H1 (cell line): ENCODE results near the gene PTPN13. TPM values are rescaled to one million over a fixed set of nuclear protein-coding genes. Genes with fewer than 3 reads are reported as not detected.

Experiments
- CTCF ChIA-PET: fragments of 300-600 bp; sonication (Branson Sonifier 250); formaldehyde crosslinking; loops from one replicate; lab custom pipeline; 2021; ENCODE audit not compliant: partially characterized antibody; lab: Charles Lee
- POLR2A ChIA-PET: fragments of 300-600 bp; sonication (Branson Sonifier 250); formaldehyde crosslinking; loops from one replicate; lab custom pipeline; 2021; ENCODE audit warnings: inconsistent platforms; ENCODE audit not compliant: partially characterized antibody; lab: Charles Lee
- DNase-seq, 2 experiments: peaks; one replicate each; pipeline versions ENCODE4 v3.0.0 to v3.0.0-alpha.2; 2010 to 2022; ENCODE audit warnings: low spot score in 2 of 2, low read depth in 1 of 2, mixed read lengths in 1 of 2
- FAIRE-seq: peaks from 2 replicates; lab custom pipeline; 2011; peaks lifted over from hg19 to GRCh38; lab: Jason Lieb, UNC
- H2AFZ ChIP-seq: 2 replicates; pipeline ENCODE4 v1.8.1; 2012; ENCODE audit warnings: low read length, inconsistent platforms
- H2AK5ac ChIP-seq: 2 replicates; pipeline ENCODE4 v1.6.1; 2013; ENCODE audit warnings: low read depth, low read length
- H2BK120ac ChIP-seq: replicated peaks from 2 replicates; pipeline ENCODE3; 2013; ENCODE audit warnings: low read depth, low read length, inconsistent platforms
- H2BK12ac ChIP-seq: 2 replicates; pipeline ENCODE4 v1.6.1; 2013; ENCODE audit warnings: low read depth, low read length
- H2BK15ac ChIP-seq: 2 replicates; pipeline ENCODE4 v1.6.1; 2013; ENCODE audit warnings: low read length
- H2BK20ac ChIP-seq: 2 replicates; pipeline ENCODE4 v1.6.1; 2013; ENCODE audit warnings: low read length
- H2BK5ac ChIP-seq: 2 replicates; pipeline ENCODE4 v1.6.1; 2013; ENCODE audit warnings: low read depth, low read length
- H3K14ac ChIP-seq: 2 replicates; pipeline ENCODE4 v1.6.1; 2013; ENCODE audit warnings: inconsistent platforms; ENCODE audit not compliant: insufficient read length
- H3K18ac ChIP-seq: 2 replicates; pipeline ENCODE4 v1.6.1; 2013; ENCODE audit warnings: low read length; ENCODE audit errors: extremely low read depth
- H3K23ac ChIP-seq: 2 replicates; pipeline ENCODE4 v1.6.1; 2013; ENCODE audit warnings: inconsistent platforms; ENCODE audit not compliant: insufficient read length
- H3K23me2 ChIP-seq: 2 replicates; pipeline ENCODE4 v1.6.1; 2013; ENCODE audit warnings: low read depth, low read length
- H3K27ac ChIP-seq: 2 replicates; pipeline ENCODE4 v1.6.1; 2011; ENCODE audit warnings: low read depth, low read length, inconsistent platforms
- H3K27me3 ChIP-seq, 4 experiments: replicated peaks in 1 of 4; 1 replicate in 1 of 4; 2 replicates in 3 of 4; pipeline versions ENCODE4 v1.6.1 to v1.8.1; 2011 to 2013; ENCODE audit warnings: low read length in 3 of 4, mild to moderate bottlenecking in 3 of 4, inconsistent platforms in 2 of 4, mixed read lengths in 2 of 4, moderate library complexity in 1 of 4; ENCODE audit not compliant: control insufficient read depth in 3 of 4, insufficient read depth in 3 of 4; ENCODE audit errors: extremely low read depth in 1 of 4
- H3K36me3 ChIP-seq, 4 experiments: 2 replicates each; pipeline versions ENCODE4 v1.6.1 to v1.8.1; 2011 to 2013; ENCODE audit warnings: mild to moderate bottlenecking in 4 of 4, low read length in 3 of 4, moderate library complexity in 2 of 4, control low read depth in 1 of 4, inconsistent platforms in 1 of 4; ENCODE audit not compliant: insufficient read depth in 4 of 4, control insufficient read depth in 2 of 4
- H3K4ac ChIP-seq: replicated peaks from 2 replicates; pipeline ENCODE3; 2013; ENCODE audit warnings: low read length, low read depth, mixed read lengths, inconsistent platforms; ENCODE audit not compliant: insufficient read length
- H3K4me1 ChIP-seq, 4 experiments: replicated peaks in 1 of 4; 1 replicate in 1 of 4; 2 replicates in 3 of 4; pipeline versions ENCODE4 v1.6.1 to v1.8.1; 2011 to 2013; ENCODE audit warnings: low read length in 3 of 4, inconsistent platforms in 2 of 4, mixed read lengths in 1 of 4; ENCODE audit not compliant: insufficient read depth in 4 of 4, control insufficient read depth in 3 of 4
- H3K4me2 ChIP-seq, 2 experiments: 2 replicates each; pipeline versions ENCODE4 v1.6.1 to v1.8.1; 2011 to 2013; ENCODE audit warnings: low read depth in 2 of 2, low read length in 2 of 2, control low read depth in 1 of 2, inconsistent platforms in 1 of 2, mild to moderate bottlenecking in 1 of 2; ENCODE audit not compliant: insufficient read depth in 1 of 2
- H3K4me3 ChIP-seq, 4 experiments: fragments of 200-600, 300-600 bp in 1 of 4; sonication (generic), shearing (Covaris generic), sonication (Bioruptor Twin) in 1 of 4; 2 replicates each; pipeline versions ENCODE4 v1.5.1 to v1.8.1; 2011 to 2016; ENCODE audit warnings: low read length in 4 of 4, low read depth in 3 of 4, control low read depth in 2 of 4, inconsistent platforms in 2 of 4, mild to moderate bottlenecking in 2 of 4, mixed read lengths in 1 of 4, moderate library complexity in 1 of 4; ENCODE audit not compliant: insufficient read depth in 2 of 4; ENCODE audit errors: extremely low read depth in 1 of 4
- H3K56ac ChIP-seq: replicated peaks from 2 replicates; pipeline ENCODE3; 2013; ENCODE audit warnings: low read depth, mild to moderate bottlenecking, mixed read lengths, low read length, inconsistent platforms; ENCODE audit not compliant: insufficient read length
- H3K79me1 ChIP-seq: 2 replicates; pipeline ENCODE4 v1.6.1; 2013; ENCODE audit warnings: low read depth, low read length, control low read depth
- H3K79me2 ChIP-seq, 2 experiments: 2 replicates each; pipeline versions ENCODE4 v1.6.1 to v1.8.1; 2012 to 2013; ENCODE audit warnings: low read length in 2 of 2, mild to moderate bottlenecking in 2 of 2, inconsistent platforms in 1 of 2; ENCODE audit not compliant: insufficient read depth in 2 of 2, control insufficient read depth in 1 of 2
- H3K9ac ChIP-seq, 4 experiments: replicated peaks in 1 of 4; 1 replicate in 1 of 4; 2 replicates in 3 of 4; pipeline versions ENCODE4 v1.6.1 to v1.8.1; 2011 to 2013; ENCODE audit warnings: low read depth in 3 of 4, low read length in 3 of 4, control low read depth in 2 of 4, mild to moderate bottlenecking in 2 of 4, moderate library complexity in 2 of 4, inconsistent platforms in 1 of 4; ENCODE audit errors: extremely low read depth in 1 of 4
- H3K9me3 ChIP-seq, 2 experiments: 2 replicates each; pipeline versions ENCODE4 v1.6.1 to v1.8.1; 2012 to 2013; ENCODE audit warnings: mild to moderate bottlenecking in 2 of 2, moderate library complexity in 2 of 2, control low read depth in 1 of 2, inconsistent platforms in 1 of 2, low read depth in 1 of 2, low read length in 1 of 2, mixed read lengths in 1 of 2; ENCODE audit not compliant: insufficient read depth in 2 of 2
- H4K20me1 ChIP-seq, 2 experiments: replicated peaks in 1 of 2; 2 replicates each; pipeline versions ENCODE3 to v1.8.1; 2011 to 2013; ENCODE audit warnings: inconsistent platforms in 2 of 2, low read length in 2 of 2, mild to moderate bottlenecking in 1 of 2; ENCODE audit not compliant: insufficient read depth in 2 of 2, control insufficient read depth in 1 of 2
- H4K5ac ChIP-seq: 2 replicates; pipeline ENCODE4 v1.6.1; 2013; ENCODE audit warnings: low read length, low read depth, mixed read lengths, inconsistent platforms; ENCODE audit not compliant: insufficient read length
- H4K8ac ChIP-seq: 2 replicates; pipeline ENCODE4 v1.8.0; 2013; ENCODE audit warnings: mild to moderate bottlenecking, moderate library complexity, low read length, inconsistent platforms; ENCODE audit not compliant: insufficient read depth; ENCODE audit errors: extremely low read depth
- H4K91ac ChIP-seq: replicated peaks from 2 replicates; pipeline ENCODE3; 2013; ENCODE audit warnings: low read length, mixed read lengths, inconsistent platforms; ENCODE audit not compliant: insufficient read length
- CREB1 ChIP-seq: IDR thresholded peaks from 2 replicates; pipeline ENCODE4 v1.6.1; 2012; ENCODE audit warnings: inconsistent platforms
- SP2 ChIP-seq: IDR thresholded peaks from 2 replicates; pipeline ENCODE4 v1.6.1; 2012; ENCODE audit warnings: mild to moderate bottlenecking, low read length, inconsistent platforms
- SRF ChIP-seq: IDR thresholded peaks from 2 replicates; pipeline ENCODE4 v1.6.1; 2011; ENCODE audit warnings: mild to moderate bottlenecking, low read depth, low read length, moderate library complexity
- SUZ12 ChIP-seq: fragments of 200-600 bp; sonication (generic); IDR thresholded peaks from 2 replicates; pipeline ENCODE4 v1.6.1; 2012; ENCODE audit warnings: mild to moderate bottlenecking, inconsistent platforms, low read length, moderate library complexity, mixed read lengths
- TBP ChIP-seq: IDR thresholded peaks from 2 replicates; pipeline ENCODE4 v1.6.1; 2011; ENCODE audit warnings: low read depth, low read length, improper control_type of control experiment
- WGBS, 2 experiments: shearing (Covaris generic) in 1 of 2; methylation state at CpG; one replicate each; pipeline versions ENCODE4 v1.1.6 to v1.1.7; 2013 to 2015; ENCODE audit warnings: low lambda C conversion rate in 2 of 2, mixed read lengths in 2 of 2, inconsistent platforms in 1 of 2, low coverage in 1 of 2, missing lambda C conversion rate in 1 of 2; ENCODE audit not compliant: insufficient replicate concordance in 2 of 2, insufficient coverage in 1 of 2, insufficient read length in 1 of 2; ENCODE audit errors: extremely low coverage in 1 of 2, missing lambda C conversion rate in 1 of 2; 5-methylcytosine and 5-hydroxymethylcytosine counted together
- polyA plus RNA-seq, 7 experiments: library from polyadenylated mRNA; depleted of rRNA in 3 of 7; stranded (reverse) in 5 of 7; unstranded in 2 of 7; fragments of >200 nt in 5 of 7; fragments of 200-250 nt in 2 of 7; gene quantifications; 1 replicate in 5 of 7; 2 replicates in 1 of 7; 4 replicates in 1 of 7; pipeline versions ENCODE4 v1.2.1 to v1.2.3, GENCODE V29; 2011 to 2013; ENCODE audit warnings: missing spikeins in 2 of 7, mixed read lengths in 2 of 7
- total RNA-seq: library from RNA; stranded (reverse); fragmentation: NEBNext Ultra II Directional; extraction: Animal tissue kit (Norgen Biotek cat#: 25700); gene quantifications from 2 replicates; pipeline ENCODE4 v1.2.1, GENCODE V29; 2021

Gene PTPN13
- total and polyA plus RNA-seq, 2 of the 8 experiments (the other 6 are each of a cell fraction or from before 2014, with no cell fraction given): 12.7 to 57.9 TPM

DNA sequence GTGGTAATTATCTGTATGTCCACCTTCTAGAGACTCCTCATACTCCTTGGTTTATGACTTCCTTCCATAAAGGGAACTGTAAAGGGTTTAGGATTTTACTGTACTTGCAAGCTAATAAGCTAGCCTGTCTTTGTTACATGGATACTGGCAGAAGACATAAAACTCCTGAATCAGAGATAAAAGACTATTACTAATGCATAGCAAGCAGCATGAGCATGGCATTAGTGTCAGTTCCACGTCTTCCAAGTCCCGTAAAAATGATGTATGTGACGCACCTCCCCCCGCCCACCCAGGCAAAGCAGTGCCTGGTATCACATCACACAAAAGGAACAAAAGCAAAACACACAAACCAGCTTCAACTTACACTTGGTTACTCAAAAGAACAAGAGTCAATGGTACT, 184.1 kb downstream of the PTPN13 start:
- DNase-seq (no peak), FAIRE-seq (no peak)
- no peak overlapping the region for H2BK20ac ChIP-seq
- H3K4me1 ChIP-seq: no peaks in the 10 kb centered on the region
- H2BK5ac ChIP-seq: no peak overlapping the region
- WGBS, 2 experiments: 95% methylated on average over 4 of the region's 4 CpGs; no CpG with 5 or more reads in 1 of the 2 experiments
- peaks cover 0 to 38% (median 7%) of the 10 kb centered on the region in 4 experiments; a peak in 4 of 8 replicates for H3K36me3 ChIP-seq
- H2AFZ ChIP-seq: no peak overlapping the region
- no peak overlapping the region for H3K4me3 ChIP-seq
- H3K23ac ChIP-seq: no peak overlapping the region
- no peaks in the 10 kb centered on the region for H3K79me1 ChIP-seq
- no peak overlapping the region for H4K5ac ChIP-seq
- no peak overlapping the region for H4K8ac ChIP-seq
- no peaks in the 10 kb centered on the region for H3K27me3 ChIP-seq
- H2AK5ac ChIP-seq: no peak overlapping the region
- H3K9ac ChIP-seq: no peak overlapping the region
- H3K27ac ChIP-seq: no peak overlapping the region
- H3K14ac ChIP-seq: no peak overlapping the region
- no peak overlapping the region for H3K56ac ChIP-seq
- H3K18ac ChIP-seq: no peak overlapping the region
- H2BK15ac ChIP-seq: no peak overlapping the region
- no peaks in the 10 kb centered on the region for H3K9me3 ChIP-seq
- CTCF ChIA-PET: interaction anchor here (1.6 kb wide), 1 partner anchor 13 kb away, joined by 7 read pairs; no protein-coding TSS in a partner anchor
- no peak overlapping the region for H4K91ac ChIP-seq
- no peak overlapping the region for H2BK12ac ChIP-seq
- no peaks in the 10 kb centered on the region for H3K23me2 ChIP-seq
- no peak overlapping the region for H3K4ac ChIP-seq
- H2BK120ac ChIP-seq: no peak overlapping the region
- POLR2A ChIA-PET: interaction anchor here (0.6 kb wide), 1 partner anchor 113 kb away, joined by 3 read pairs; no protein-coding TSS in a partner anchor
- no peaks in the 10 kb centered on the region for H3K79me2 ChIP-seq
- H3K4me2 ChIP-seq: no peak overlapping the region
- H4K20me1 ChIP-seq: no peaks in the 10 kb centered on the region
- TF ChIP-seq CREB1 (no peak), SRF (no peak), SP2 (no peak), SUZ12 (no peak), TBP (no peak)
